GM12873 (cell line): ENCODE measurements around the gene PAIP2B.

ENCODE experiments used
- CTCF ChIP-seq: IDR thresholded peaks from 2 replicates; pipeline ENCODE4 v1.5.1; 2012; ENCODE audit warnings: low read depth, mild to moderate bottlenecking, moderate library complexity, low read length, control low read depth; ENCODE audit not compliant: insufficient read depth; ENCODE audit errors: missing control alignments

Gene PAIP2B

GRCh38 chr2:71254078-71254477 lies 27.2 kb upstream of the PAIP2B start:
- TF ChIP-seq CTCF = no peak

GRCh38 chr2:71253476-71253875 lies 26.6 kb upstream of the PAIP2B start:
- no peak for TF ChIP-seq CTCF

- no peak for TF ChIP-seq CTCF
These were observed 26.0 kb upstream of the PAIP2B start for GRCh38 chr2:71252862-71253261.

- no peak for TF ChIP-seq CTCF
These were observed 24.0 kb upstream of the PAIP2B start for GRCh38 chr2:71250935-71251334.

GRCh38 chr2:71244302-71244660 lies 17.4 kb upstream of the PAIP2B start:
- TF ChIP-seq CTCF = no peak

- no peak for TF ChIP-seq CTCF
These were observed 16.9 kb upstream of the PAIP2B start for GRCh38 chr2:71243634-71244301.

GRCh38 chr2:71240794-71241193 lies 13.9 kb upstream of the PAIP2B start:
- TF ChIP-seq CTCF = no peak
